HG03457 (cell line): ENCODE data around the gene SH2D5.

ENCODE experiments used
- ATAC-seq: cut with Tn5 transposase; IDR thresholded peaks from one replicate; pipeline ENCODE4 v1.9.1; 2021; ENCODE audit warnings: moderate number of reproducible peaks; ENCODE audit not compliant: unreplicated experiment

The SH2D5 gene

DNA sequence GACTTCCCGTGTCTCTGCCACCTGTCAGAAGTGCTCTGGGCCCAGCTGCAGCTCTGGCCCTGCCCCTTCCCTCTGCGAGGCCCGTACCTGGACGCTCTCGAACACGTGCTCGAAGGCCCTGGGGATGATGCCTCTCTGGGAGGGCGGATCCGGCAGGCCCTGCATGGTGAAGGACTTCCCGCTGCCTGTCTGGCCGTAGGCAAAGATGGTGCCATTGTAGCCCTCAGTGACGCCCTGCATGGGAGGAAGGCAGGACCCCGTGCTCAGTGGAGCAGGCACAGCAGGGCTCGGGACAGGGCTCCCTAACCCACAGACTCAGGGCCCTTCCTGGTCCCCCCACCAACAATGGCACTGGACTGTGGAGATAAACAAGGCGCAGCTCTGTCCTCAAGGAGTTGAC is 17.1 kb downstream of the SH2D5 start:
- ATAC-seq, result no peak

- no peak for ATAC-seq
Measured at GRCh38 chr1:20713440-20713839, 19.1 kb downstream of the SH2D5 start.

DNA sequence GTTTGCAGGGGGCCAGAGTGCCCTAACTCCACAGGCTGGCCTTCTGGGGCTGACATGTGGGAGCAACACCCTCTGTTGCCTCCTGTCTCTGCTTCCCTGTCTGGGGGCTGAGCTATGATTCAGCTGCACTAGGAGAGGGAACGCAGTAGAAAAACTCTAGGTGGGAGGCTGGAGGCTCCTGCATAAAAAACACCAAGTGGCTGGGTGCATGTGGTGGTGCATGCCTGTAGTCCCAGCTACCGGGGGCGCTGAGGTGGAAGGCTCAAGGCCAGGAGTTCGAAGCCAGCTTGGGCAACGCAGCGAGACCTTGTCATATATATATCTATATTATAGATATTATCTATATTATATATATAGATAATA is 20.3 kb downstream of the SH2D5 start:
- no peak for ATAC-seq

DNA sequence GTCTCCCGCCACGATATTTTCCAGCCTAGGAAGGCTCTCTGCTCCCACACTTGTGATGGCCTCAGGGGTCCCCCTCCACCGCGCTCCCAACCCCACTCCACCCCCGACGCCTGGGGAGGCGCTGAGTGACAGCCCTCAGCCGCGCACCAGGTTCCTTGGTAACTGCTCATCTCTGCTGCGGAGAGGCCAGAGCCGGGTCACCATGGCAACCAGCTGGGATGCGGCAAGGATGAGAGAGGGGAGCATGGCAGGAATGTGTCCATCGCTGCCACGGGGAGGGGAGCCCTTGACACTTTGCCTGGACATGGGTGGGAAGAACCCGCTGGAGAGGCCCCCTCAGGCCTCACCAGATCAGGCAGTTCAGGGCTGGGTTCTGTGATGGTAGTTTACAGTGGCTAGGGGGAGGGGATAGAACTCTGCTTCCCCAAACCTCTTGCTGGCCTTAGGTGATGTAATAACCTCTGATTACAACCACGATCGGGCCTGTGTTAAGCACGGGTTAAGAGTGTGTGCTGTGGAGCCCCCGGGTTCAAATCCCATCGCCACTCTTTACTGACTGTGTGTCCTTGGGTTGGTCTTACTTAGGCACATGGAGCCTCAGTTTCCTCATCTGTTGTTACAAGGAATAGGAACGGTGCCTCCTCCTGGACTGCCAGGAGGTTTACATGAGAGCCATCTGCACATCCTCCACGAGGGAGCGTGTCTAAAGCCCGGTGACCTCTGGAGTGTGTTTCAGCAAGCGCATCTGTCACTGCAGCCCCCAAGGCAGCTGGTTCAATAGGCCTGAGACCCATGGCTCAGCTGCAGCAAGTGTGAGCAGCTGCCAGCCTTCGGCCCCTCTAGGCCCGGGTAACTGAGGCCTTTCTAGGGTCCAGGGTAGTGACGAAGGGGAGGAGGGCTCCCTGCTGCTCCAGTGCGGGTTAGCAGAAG is 21.0 kb downstream of the SH2D5 start:
- ATAC-seq, result no peak

GRCh38 chr1:20710469-20711284 is 21.8 kb downstream of the SH2D5 start:
- no peak for ATAC-seq

- ATAC-seq, result no peak
Measured at GRCh38 chr1:20709868-20710267, 22.6 kb downstream of the SH2D5 start.

GRCh38 chr1:20708891-20709290 is 23.6 kb downstream of the SH2D5 start:
- no peak for ATAC-seq

GRCh38 chr1:20708057-20708456 is 24.4 kb downstream of the SH2D5 start:
- no peak for ATAC-seq

- ATAC-seq, result no peak
Measured at GRCh38 chr1:20706841-20707240, 25.7 kb downstream of the SH2D5 start.

DNA sequence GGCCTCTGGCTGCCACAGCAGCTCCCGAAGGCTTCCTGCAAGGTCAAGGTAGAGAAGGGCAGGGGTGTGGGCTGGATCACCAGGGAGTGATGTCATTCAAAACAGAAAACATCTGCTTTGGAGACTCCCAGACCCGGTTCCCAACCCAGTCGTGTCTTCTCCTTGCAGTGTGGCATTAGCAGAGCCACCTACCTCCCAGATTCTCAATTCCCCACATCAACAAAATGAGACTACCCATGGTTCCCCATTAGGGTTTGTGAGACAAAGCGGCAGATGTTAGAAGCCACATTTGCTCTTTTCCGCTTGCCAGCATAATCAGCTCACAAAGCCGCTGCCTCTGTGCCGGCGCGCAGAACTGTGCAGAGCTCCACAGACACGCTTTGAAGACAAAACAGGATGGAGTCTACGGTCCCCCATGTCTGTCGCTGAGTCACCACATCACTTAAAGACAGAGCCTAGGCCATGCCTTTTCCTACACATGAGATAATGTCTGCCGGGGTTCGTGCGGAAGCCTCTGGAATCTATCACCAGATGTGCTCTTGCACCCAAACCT is 27.2 kb downstream of the SH2D5 start:
- ATAC-seq, result no peak

- ATAC-seq, result no peak
Measured at GRCh38 chr1:20704390-20705202, 27.9 kb downstream of the SH2D5 start.

- no peak for ATAC-seq
Measured at GRCh38 chr1:20703124-20703756, 29.3 kb downstream of the SH2D5 start.

DNA sequence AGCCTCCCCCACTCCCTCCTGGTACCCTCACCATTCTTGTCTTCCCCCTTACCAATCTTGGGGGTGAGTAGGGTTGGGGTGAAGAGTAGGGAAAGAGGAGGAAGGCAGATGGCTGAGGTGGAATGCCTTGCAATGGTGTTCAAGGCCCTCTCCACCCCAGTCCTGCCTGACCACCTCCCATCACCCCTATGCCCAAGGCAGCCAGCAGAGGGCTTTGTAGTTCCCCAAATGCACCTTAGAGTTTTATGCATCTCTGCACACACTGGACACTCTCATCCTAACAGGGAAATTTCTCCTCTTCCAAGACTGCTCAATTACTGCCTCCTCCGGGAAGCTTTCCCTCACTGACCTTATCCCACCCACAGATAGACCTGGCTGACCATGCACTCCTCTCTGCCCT is 30.1 kb downstream of the SH2D5 start:
- ATAC-seq, result no peak

- ATAC-seq, result no peak
Measured at GRCh38 chr1:20701847-20702246, 30.7 kb downstream of the SH2D5 start.

GRCh38 chr1:20701446-20701845 is 31.1 kb downstream of the SH2D5 start:
- no peak for ATAC-seq

DNA sequence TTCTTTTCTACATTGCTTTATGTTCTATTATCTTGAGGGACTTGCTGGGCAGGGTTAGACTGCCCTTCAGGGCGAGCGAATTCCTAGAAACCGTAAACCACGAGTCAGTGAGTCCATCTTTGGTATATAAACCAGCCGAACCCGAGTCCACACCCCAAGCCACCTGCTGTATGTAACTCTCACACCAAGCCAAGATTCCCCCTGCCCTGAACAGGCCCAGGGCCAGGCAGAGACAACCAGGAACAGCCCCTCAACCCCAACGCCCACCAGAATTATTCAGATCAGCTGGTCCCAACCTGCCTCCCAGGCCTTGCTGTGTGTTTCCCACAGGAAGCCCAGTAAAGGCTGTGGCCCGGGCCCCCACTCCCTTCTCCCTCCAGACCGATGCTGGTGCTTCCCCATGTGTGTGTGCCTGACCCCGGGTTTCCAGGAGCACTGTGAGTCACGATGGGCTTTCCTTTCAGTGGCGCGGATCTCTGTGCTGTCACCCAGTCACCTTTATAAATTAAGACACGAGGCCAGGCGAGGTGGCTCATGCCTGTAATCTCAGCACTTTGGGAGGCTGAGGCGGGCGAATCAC is 31.8 kb downstream of the SH2D5 start:
- ATAC-seq, result no peak

DNA sequence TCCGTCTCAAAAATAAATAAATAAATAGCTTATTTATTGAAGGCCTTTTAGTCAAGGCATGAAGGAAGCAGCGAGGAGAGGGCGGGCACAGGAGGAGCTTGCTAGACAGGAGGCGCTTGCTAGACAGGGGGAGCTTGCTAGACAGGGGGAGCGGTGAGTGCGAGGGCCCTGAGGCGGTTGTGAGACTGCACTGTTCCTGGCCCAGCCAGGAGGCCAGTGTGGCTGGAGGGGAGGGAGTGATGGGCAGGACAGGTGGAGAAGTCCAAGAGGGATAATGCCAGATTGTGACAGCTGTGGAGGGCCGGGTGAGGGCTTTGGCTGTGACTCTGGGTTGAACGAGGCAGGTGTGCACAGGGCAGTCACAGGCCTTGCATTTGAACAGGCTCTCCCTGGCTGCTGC is 32.9 kb downstream of the SH2D5 start:
- ATAC-seq, result no peak

DNA sequence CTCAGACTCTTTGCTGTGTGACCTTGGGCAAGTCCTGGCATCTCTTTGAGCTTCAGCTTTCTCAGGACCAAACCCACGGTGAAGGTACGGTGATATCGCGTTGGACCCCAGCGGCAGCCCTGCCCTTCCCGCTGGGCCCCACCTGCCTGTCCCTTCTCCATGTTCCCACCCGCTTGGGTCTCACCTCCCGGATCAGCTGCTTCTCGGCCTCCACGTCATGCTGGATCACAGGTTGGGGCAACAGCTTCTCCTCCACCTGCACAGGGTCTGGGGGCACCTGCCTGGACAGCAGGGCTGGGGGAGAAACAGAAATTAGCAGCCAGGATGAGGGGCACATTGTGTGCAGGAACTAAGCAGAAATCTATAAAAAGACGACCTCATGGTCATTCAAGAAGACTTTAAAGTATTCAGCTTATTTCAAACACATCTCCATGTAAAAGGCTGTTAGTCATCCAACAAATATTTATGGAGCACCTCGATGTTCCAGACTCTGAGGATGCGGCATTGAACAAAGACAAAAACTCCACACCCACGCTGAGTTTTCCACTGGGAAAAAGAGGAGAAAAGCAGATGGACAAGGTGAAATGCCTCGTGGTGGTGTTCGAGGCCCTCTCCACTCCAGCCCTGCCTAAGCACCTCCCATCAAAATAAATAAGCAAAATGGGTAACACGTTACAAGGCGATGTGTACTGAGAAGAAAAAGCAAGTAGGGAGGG is 34.1 kb downstream of the SH2D5 start:
- ATAC-seq, result no peak

GRCh38 chr1:20697563-20697962 is 34.9 kb downstream of the SH2D5 start:
- no peak for ATAC-seq
